Loucy (cell line): Measurements from ENCODE around the gene COA1.
"Not testable (repeated sequence)": the region's sequence is repeated elsewhere in the genome, so short reads cannot be mapped to it uniquely, and the experiment has no call there.

Source experiments
- H2AFZ ChIP-seq: fragments of 200-600 bp; sonication (generic); 2 replicates; pipeline ENCODE4 v1.6.0; 2016; ENCODE audit warnings: antibody characterized with exemption, mild to moderate bottlenecking, low read length, moderate library complexity
- H3F3A ChIP-seq: fragments of 200-600 bp; 2 replicates; pipeline ENCODE4 v1.6.0; 2016; ENCODE audit warnings: antibody characterized with exemption, low read depth, mild to moderate bottlenecking
- H3K27me3 ChIP-seq: fragments of 200-600 bp; sonication (generic); 2 replicates; pipeline ENCODE4 v1.6.1; 2014; ENCODE audit warnings: low read length, mild to moderate bottlenecking; ENCODE audit not compliant: insufficient read depth, poor library complexity, severe bottlenecking
- H3K36me3 ChIP-seq: fragments of 200-600 bp; sonication (generic); 2 replicates; pipeline ENCODE4 v1.6.1; 2016; ENCODE audit warnings: low read length; ENCODE audit not compliant: insufficient read depth
- H3K4me1 ChIP-seq: fragments of 200-600 bp; sonication (generic); 2 replicates; pipeline ENCODE4 v1.5.1; 2014; ENCODE audit warnings: low read length, mild to moderate bottlenecking; ENCODE audit not compliant: insufficient read depth, poor library complexity, severe bottlenecking
- H3K4me2 ChIP-seq: fragments of 200-600 bp; sonication (generic); 2 replicates; pipeline ENCODE4 v1.6.0; 2014; ENCODE audit warnings: antibody characterized with exemption, low read length, low read depth, mild to moderate bottlenecking; ENCODE audit not compliant: poor library complexity, severe bottlenecking
- H3K4me3 ChIP-seq: fragments of 200-600 bp; sonication (generic); 2 replicates; pipeline ENCODE4 v1.5.1; 2014; ENCODE audit warnings: low read length, mild to moderate bottlenecking, mixed read lengths; ENCODE audit not compliant: poor library complexity, severe bottlenecking
- H3K79me2 ChIP-seq: fragments of 200-600 bp; sonication (generic); 2 replicates; pipeline ENCODE4 v1.6.1; 2014; ENCODE audit warnings: low read length; ENCODE audit not compliant: insufficient read depth
- H3K9ac ChIP-seq: fragments of 200-600 bp; sonication (generic); 2 replicates; pipeline ENCODE4 v1.6.0; 2014; ENCODE audit warnings: mild to moderate bottlenecking, low read depth, low read length, moderate library complexity; ENCODE audit not compliant: poor library complexity, severe bottlenecking
- H3K9me2 ChIP-seq: fragments of 200-600 bp; sonication (generic); replicated peaks from 2 replicates; pipeline ENCODE4 v1.6.1; 2016; ENCODE audit warnings: low read depth, low read length, mixed read lengths
- H3K9me3 ChIP-seq: fragments of 200-600 bp; sonication (generic); 2 replicates; pipeline ENCODE4 v1.6.1; 2014; ENCODE audit warnings: mild to moderate bottlenecking, antibody characterized with exemption, low read length, low read depth; ENCODE audit not compliant: insufficient read depth
- H4K20me1 ChIP-seq: fragments of 200-600 bp; sonication (generic); 2 replicates; pipeline ENCODE4 v1.6.0; 2014; ENCODE audit warnings: antibody characterized with exemption, low read length, mild to moderate bottlenecking; ENCODE audit not compliant: insufficient read depth, poor library complexity, severe bottlenecking
- EZH2phosphoT487 ChIP-seq: fragments of 200-600 bp; IDR thresholded peaks from 2 replicates; pipeline ENCODE4 v1.6.1; 2018; ENCODE audit warnings: antibody characterized with exemption, mild to moderate bottlenecking, moderate library complexity, borderline replicate concordance
- TF ChIP-seq, protein P1 (sequence below): fragments of 200-600 bp; sonication (generic); conservative IDR thresholded peaks from 2 replicates; pipeline ENCODE4 v1.5.1; 2014; ENCODE audit warnings: mild to moderate bottlenecking, antibody characterized with exemption, low read length

The COA1 gene

DNA sequence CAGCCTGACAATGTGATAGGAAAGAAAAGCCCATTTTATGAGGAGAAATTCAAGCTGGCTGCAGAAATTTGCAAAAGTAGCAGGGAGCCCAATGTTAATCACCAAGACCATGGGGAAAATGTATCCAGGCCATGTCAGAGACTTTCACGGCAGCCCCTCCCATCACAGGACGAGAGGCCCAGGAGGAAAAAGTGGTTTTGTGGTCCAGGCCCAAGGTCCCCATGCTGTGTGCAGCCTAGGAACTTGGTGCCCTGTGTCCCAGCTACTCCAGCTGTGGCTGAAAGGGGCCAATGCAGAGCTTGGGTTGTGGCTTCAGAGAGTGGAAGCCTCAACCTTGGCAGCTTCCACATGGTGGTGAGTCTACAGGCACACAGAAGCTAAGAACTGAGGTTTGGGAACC, 12.7 kb downstream of the COA1 start:
- Histone ChIP-seq H3K9ac (no peak overlapping the region), H3K9me2 (no peaks in the 10 kb centered on the region), H3K79me2 (peaks cover 74% of the 10 kb centered on the region), H3K4me1 (peaks cover 3% of the 10 kb centered on the region), H3K4me2 (no peak overlapping the region), H3K27me3 (no peaks in the 10 kb centered on the region), H4K20me1 (peaks cover 22% of the 10 kb centered on the region), H3K9me3 (no peaks in the 10 kb centered on the region; the same call in 1 of the 2 replicates), H3K36me3 (no peaks in the 10 kb centered on the region; the same call in 1 of the 2 replicates), H2AFZ (no peak overlapping the region), H3F3A (no peaks in the 10 kb centered on the region), H3K4me3 (no peak overlapping the region)
- TF ChIP-seq, protein P1, sequence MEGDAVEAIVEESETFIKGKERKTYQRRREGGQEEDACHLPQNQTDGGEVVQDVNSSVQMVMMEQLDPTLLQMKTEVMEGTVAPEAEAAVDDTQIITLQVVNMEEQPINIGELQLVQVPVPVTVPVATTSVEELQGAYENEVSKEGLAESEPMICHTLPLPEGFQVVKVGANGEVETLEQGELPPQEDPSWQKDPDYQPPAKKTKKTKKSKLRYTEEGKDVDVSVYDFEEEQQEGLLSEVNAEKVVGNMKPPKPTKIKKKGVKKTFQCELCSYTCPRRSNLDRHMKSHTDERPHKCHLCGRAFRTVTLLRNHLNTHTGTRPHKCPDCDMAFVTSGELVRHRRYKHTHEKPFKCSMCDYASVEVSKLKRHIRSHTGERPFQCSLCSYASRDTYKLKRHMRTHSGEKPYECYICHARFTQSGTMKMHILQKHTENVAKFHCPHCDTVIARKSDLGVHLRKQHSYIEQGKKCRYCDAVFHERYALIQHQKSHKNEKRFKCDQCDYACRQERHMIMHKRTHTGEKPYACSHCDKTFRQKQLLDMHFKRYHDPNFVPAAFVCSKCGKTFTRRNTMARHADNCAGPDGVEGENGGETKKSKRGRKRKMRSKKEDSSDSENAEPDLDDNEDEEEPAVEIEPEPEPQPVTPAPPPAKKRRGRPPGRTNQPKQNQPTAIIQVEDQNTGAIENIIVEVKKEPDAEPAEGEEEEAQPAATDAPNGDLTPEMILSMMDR = no peak
- TF ChIP-seq EZH2phosphoT487 = no peak

DNA sequence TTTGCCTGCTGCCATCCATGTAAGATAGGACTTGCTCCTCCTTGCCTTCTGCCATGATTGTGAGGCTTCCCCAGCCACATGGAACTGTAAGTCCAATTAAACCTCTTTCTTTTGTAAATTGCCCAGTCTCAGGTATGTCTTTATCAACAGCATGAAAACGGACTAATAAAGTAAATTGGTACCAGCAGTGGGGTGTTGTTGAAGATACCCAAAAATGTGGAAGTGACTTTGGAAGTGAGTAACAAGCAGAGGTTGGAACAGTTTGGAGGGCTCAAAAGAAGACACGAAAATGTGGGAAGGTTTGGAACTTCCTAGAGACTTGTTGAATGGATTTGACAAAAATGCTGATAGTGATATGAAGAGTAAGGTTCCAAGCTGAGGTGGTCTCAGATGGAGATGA, 13.4 kb downstream of the COA1 start:
- H3K4me1 ChIP-seq, H3K4me3 ChIP-seq, H3K9me3 ChIP-seq, H3F3A ChIP-seq, H3K4me2 ChIP-seq, H3K9ac ChIP-seq, H3K9me2 ChIP-seq, H2AFZ ChIP-seq, H3K36me3 ChIP-seq, H3K27me3 ChIP-seq: not testable (repeated sequence)
- peaks cover 17% of the 10 kb centered on the region for H4K20me1 ChIP-seq
- peaks cover 79% of the 10 kb centered on the region for H3K79me2 ChIP-seq

DNA sequence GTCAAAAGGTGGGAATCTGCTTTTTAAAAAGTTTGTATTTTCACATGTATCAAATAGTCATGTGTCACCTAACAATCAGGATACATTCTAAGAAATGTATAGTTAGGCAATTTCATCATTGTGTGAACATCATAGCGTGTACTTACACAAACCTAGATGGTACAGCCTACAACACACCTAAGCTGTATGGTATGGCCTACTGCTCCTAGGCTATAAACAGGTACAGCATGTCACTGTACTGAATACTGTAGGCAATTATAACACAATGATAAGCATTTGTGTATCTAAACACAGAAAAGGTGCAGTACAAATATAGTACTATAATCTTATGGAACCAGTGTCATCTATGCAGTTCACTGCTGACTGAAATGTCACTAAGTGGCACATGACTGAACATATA, 17.8 kb downstream of the COA1 start:
- TF ChIP-seq, protein P1 = no peak
- no peak for TF ChIP-seq EZH2phosphoT487
- no peaks in the 10 kb centered on the region for H3K27me3 ChIP-seq
- H3K4me3 ChIP-seq = no peak overlapping the region
- no peaks in the 10 kb centered on the region for H3K9me2 ChIP-seq
- H3K4me2 ChIP-seq = no peak overlapping the region
- H3F3A ChIP-seq = no peaks in the 10 kb centered on the region
- H3K9me3 ChIP-seq = no peaks in the 10 kb centered on the region; the same call in 1 of the 2 replicates
- H3K9ac ChIP-seq = no peak overlapping the region
- no peak overlapping the region for H2AFZ ChIP-seq
- peaks cover 8% of the 10 kb centered on the region for H4K20me1 ChIP-seq
- H3K4me1 ChIP-seq = peaks cover 6% of the 10 kb centered on the region
- H3K79me2 ChIP-seq = peaks cover 71% of the 10 kb centered on the region
- peaks cover 3% of the 10 kb centered on the region; the same call in 1 of the 2 replicates for H3K36me3 ChIP-seq

DNA sequence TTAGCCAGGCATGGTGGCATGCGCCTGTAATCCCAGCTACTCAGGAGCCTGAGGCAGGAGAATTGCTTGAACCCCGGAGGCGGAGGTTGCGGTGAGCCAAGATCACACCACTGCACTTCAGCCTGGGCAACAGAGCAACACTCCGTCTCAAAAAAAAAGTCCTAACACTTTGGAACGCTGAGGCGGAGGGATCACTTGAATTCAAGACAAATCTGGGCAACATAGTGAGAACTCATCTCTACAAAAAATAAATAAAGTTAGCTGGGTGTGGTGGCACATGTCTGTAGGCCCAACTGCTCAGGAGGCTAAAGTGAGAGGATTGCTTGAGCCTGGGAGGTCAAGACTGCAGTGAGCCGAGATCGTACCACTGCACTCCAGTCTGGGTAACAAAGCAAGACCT, 21.3 kb downstream of the COA1 start:
- not testable (repeated sequence) for H3K4me1 ChIP-seq, H3K9ac ChIP-seq, H3K27me3 ChIP-seq, H3K4me2 ChIP-seq, H3K4me3 ChIP-seq, H3K9me3 ChIP-seq, H3F3A ChIP-seq, H2AFZ ChIP-seq, H3K9me2 ChIP-seq, H4K20me1 ChIP-seq
- H3K36me3 ChIP-seq = peaks cover 20% of the 10 kb centered on the region; the same call in 1 of the 2 replicates
- peaks cover 83% of the 10 kb centered on the region for H3K79me2 ChIP-seq
